Measurements from ENCODE around the gene EAPP. TPM values are rescaled to one million over a fixed set of nuclear protein-coding genes. Genes with fewer than 3 reads are reported as not detected.

Gene EAPP
- total and polyA plus RNA-seq, 2 of the 13 experiments (the other 11 are each of a cell fraction or from before 2014, with no cell fraction given) = 68.7 to 110 TPM

DNA sequence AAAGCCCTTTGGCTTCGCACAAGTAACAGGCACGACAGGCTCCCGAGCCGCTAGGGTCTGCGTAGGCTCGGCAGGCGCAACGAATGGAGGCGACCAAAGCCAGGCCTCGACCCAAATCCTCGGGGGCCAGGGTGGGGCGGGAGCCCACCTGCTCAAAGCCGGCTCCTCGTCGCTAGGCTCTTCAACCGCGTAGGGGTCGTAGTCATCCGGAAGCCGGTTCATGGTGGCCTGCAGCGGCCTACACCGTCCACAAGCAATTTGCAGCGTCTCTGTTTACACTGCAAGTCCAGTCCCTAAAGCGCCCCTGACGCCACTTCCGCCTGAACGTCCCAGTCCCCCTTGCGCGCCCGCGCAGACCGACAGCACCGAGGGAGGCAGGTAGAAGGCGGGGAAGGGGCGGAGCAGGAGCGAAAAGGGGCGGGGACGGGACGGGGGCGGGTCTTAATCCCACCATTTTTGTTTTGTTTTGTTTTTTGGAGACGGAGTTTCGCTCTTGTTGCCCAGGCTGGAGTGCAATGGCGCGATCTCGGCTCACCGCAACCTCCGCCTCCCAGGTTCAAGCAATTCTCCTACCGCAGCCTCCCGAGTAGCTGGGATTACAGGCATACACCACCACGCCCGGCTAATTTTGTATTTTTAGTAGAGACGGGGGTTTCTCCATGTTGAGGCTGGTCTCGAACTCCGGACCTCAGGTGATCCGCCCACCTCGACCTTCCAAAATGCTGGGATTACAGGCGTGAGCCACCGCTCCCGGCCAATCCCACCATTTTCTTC lies at the start of gene EAPP (continued):
- peak; percentile 91 for TF ChIP-seq ZNF142 (CRISPR knock-in tag; IDR thresholded peaks at IDR 0.05)
- peak; percentile 100 for TF ChIP-seq YEATS4 (CRISPR knock-in tag; IDR thresholded peaks at IDR 0.05; ENCODE audit: borderline replicate concordance)
- TF ChIP-seq MXD4 (CRISPR knock-in tag; IDR thresholded peaks at IDR 0.05) = peak; percentile 99
- TF ChIP-seq ATM (IDR thresholded peaks at IDR 0.05; ENCODE audit: borderline replicate concordance) = no peak
- peak; percentile 100 for TF ChIP-seq IRF9 (CRISPR knock-in tag; IDR thresholded peaks at IDR 0.05; ENCODE audit: borderline replicate concordance)
- no peak; the same call in 1 of the 2 replicates for TF ChIP-seq KDM1A (CRISPR knock-in tag; IDR thresholded peaks at IDR 0.05)
- TF ChIP-seq, protein P1, sequence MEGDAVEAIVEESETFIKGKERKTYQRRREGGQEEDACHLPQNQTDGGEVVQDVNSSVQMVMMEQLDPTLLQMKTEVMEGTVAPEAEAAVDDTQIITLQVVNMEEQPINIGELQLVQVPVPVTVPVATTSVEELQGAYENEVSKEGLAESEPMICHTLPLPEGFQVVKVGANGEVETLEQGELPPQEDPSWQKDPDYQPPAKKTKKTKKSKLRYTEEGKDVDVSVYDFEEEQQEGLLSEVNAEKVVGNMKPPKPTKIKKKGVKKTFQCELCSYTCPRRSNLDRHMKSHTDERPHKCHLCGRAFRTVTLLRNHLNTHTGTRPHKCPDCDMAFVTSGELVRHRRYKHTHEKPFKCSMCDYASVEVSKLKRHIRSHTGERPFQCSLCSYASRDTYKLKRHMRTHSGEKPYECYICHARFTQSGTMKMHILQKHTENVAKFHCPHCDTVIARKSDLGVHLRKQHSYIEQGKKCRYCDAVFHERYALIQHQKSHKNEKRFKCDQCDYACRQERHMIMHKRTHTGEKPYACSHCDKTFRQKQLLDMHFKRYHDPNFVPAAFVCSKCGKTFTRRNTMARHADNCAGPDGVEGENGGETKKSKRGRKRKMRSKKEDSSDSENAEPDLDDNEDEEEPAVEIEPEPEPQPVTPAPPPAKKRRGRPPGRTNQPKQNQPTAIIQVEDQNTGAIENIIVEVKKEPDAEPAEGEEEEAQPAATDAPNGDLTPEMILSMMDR (CRISPR knock-in tag; IDR thresholded peaks at IDR 0.05) = peak; percentile 51
- TF ChIP-seq ZNF30 (CRISPR knock-in tag; IDR thresholded peaks at IDR 0.05) = peak; percentile 94
- peak; percentile 99 for TF ChIP-seq ZNF230 (CRISPR knock-in tag; IDR thresholded peaks at IDR 0.05)
- peak; percentile 95 for TF ChIP-seq LBX2 (CRISPR knock-in tag; IDR thresholded peaks at IDR 0.05; ENCODE audit: borderline replicate concordance)
- TF ChIP-seq POLR2AphosphoS5 (IDR thresholded peaks at IDR 0.05; ENCODE audit: low read depth, low read length) = peak; percentile 99
- TF ChIP-seq HOXA3 (CRISPR knock-in tag; IDR thresholded peaks at IDR 0.05) = peak; percentile 99
- TF ChIP-seq ZNF574 (CRISPR knock-in tag; IDR thresholded peaks at IDR 0.05) = peak; percentile 96
